ENCODE data around the gene SEMA5A. TPM values are rescaled to one million over a fixed set of nuclear protein-coding genes. Genes with fewer than 3 reads are reported as not detected.

SEMA5A gene
- total RNA-seq, 1 donor from 2014 or later: 11.9 TPM

DNA sequence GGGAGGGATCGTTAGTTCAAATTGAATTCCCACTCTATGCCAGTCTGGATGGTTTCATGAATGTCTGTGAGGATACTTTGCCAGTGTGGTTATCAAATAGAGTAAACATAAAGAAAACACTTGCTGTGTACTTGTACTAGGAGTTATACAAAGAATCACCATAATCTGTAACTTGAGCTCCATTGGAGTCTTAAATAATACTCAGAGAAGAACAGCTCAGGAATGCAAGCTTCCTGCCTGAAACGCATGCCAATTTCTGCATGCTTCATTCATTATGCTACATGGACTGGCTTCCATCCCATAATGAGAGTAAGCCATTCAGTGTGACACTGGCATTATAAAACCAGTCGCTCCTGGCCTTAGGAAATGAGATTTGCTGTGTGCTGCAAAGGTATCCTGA, 351.4 kb downstream of the SEMA5A start:
- H3K27me3 ChIP-seq: peaks cover 82% of the 10 kb centered on the region
- no peak overlapping the region for H3K27ac ChIP-seq
- H3K36me3 ChIP-seq: no peaks in the 10 kb centered on the region

DNA sequence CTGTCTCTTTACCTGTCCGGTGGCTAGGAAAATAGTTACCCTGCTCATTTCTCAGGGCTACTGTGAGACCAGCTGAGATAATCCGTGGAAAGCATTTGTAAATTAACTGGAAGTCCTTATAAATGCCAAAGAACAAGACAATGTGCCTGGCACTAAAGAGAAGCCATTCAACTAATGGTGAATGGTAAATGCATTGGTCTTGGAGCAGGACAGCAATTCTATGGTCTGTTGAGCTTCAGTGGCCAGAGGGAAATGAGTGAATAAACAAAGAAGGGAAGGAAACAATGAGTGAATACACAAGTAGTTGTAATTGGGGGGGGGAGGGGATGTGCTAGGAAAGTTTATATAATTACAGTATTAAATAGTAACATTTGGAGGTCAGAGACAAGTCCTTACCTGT, 353.6 kb downstream of the SEMA5A start:
- Histone ChIP-seq H3K79me2 (ENCODE audit: low read depth) (no peaks in the 10 kb centered on the region), H3K27me3 (peaks cover 62% of the 10 kb centered on the region), H3K27ac (no peak overlapping the region), H3K36me3 (no peaks in the 10 kb centered on the region), H3K9me3 (ENCODE audit: low read depth) (no peaks in the 10 kb centered on the region), H3K4me1 (peaks cover 31% of the 10 kb centered on the region), H3F3A (ENCODE audit: low read depth) (peaks cover 15% of the 10 kb centered on the region), H2AFZ (replicated peaks) (no peak overlapping the region), H3K4me3 (no peak overlapping the region), H3K4me2 (no peak overlapping the region), H4K20me1 (ENCODE audit: low read depth) (peaks cover 18% of the 10 kb centered on the region), H3K9ac (no peak overlapping the region)
- Mint-ChIP-seq H3K4me3 (no peak overlapping the region), H3K27ac (no peak overlapping the region), H3K36me3 (peaks cover 21% of the 10 kb centered on the region), H3K9me3 (no peaks in the 10 kb centered on the region), H3K27me3 (ENCODE audit: insufficient read depth, low read depth) (peaks cover 12% of the 10 kb centered on the region), H3K4me1 (peaks cover 34% of the 10 kb centered on the region)
- no peak for TF ChIP-seq EZH2 (IDR thresholded peaks at IDR 0.05)
- no peak for TF ChIP-seq EZH2phosphoT487 (IDR thresholded peaks at IDR 0.05)
- no peak for TF ChIP-seq CTCF (IDR thresholded peaks at IDR 0.05)
- no peak for DNase-seq (ENCODE audit: low spot score)

More for the DNA sequence above, 351.4 kb downstream of the SEMA5A start:
- Mint-ChIP-seq H3K4me3 (no peak overlapping the region), H3K27me3 (ENCODE audit: insufficient read depth, low read depth) (peaks cover 15% of the 10 kb centered on the region), H3K4me1 (peaks cover 45% of the 10 kb centered on the region), H3K27ac (no peak overlapping the region), H3K9me3 (no peaks in the 10 kb centered on the region), H3K36me3 (peaks cover 15% of the 10 kb centered on the region)
- Histone ChIP-seq H3F3A (ENCODE audit: low read depth) (peaks cover 28% of the 10 kb centered on the region), H3K4me2 (no peak overlapping the region), H3K9ac (no peak overlapping the region), H3K9me3 (ENCODE audit: low read depth) (no peaks in the 10 kb centered on the region), H4K20me1 (ENCODE audit: low read depth) (peaks cover 40% of the 10 kb centered on the region), H3K79me2 (ENCODE audit: low read depth) (no peaks in the 10 kb centered on the region), H3K4me3 (no peak overlapping the region), H2AFZ (replicated peaks) (no peak overlapping the region), H3K4me1 (peaks cover 38% of the 10 kb centered on the region)
- no peak for TF ChIP-seq CTCF (IDR thresholded peaks at IDR 0.05)
- no peak for DNase-seq (ENCODE audit: low spot score)

GRCh38 chr5:9189681-9190080, 356.2 kb downstream of the SEMA5A start:
- peaks cover 10% of the 10 kb centered on the region for H3K27me3 Mint-ChIP-seq (ENCODE audit: insufficient read depth, low read depth)
- H3K36me3 ChIP-seq: no peaks in the 10 kb centered on the region

More at GRCh38 chr5:9189681-9190080, 356.2 kb downstream of the SEMA5A start:
- no peak for DNase-seq (ENCODE audit: low spot score)
- Mint-ChIP-seq H3K4me1 (peaks cover 12% of the 10 kb centered on the region), H3K4me3 (no peak overlapping the region), H3K27ac (no peak overlapping the region), H3K36me3 (peaks cover 21% of the 10 kb centered on the region), H3K9me3 (peaks cover 2% of the 10 kb centered on the region)
- no peak overlapping the region for H3K4me2 ChIP-seq
- no peak overlapping the region for H2AFZ ChIP-seq (replicated peaks)
- TF ChIP-seq CTCF (IDR thresholded peaks at IDR 0.05) (no peak), EZH2 (IDR thresholded peaks at IDR 0.05) (no peak), EZH2phosphoT487 (IDR thresholded peaks at IDR 0.05) (no peak)
- no peak overlapping the region for H3K4me3 ChIP-seq
- no peaks in the 10 kb centered on the region for H3F3A ChIP-seq (ENCODE audit: low read depth)
- H3K9ac ChIP-seq: no peak overlapping the region
- no peaks in the 10 kb centered on the region for H3K9me3 ChIP-seq (ENCODE audit: low read depth)
- no peaks in the 10 kb centered on the region for H3K79me2 ChIP-seq (ENCODE audit: low read depth)
- H3K4me1 ChIP-seq: peaks cover 17% of the 10 kb centered on the region
- H3K27ac ChIP-seq: no peak overlapping the region
- peaks cover 46% of the 10 kb centered on the region for H3K27me3 ChIP-seq
- H4K20me1 ChIP-seq (ENCODE audit: low read depth): peaks cover 4% of the 10 kb centered on the region
